Measurements from ENCODE around the gene SNX30.

DNA sequence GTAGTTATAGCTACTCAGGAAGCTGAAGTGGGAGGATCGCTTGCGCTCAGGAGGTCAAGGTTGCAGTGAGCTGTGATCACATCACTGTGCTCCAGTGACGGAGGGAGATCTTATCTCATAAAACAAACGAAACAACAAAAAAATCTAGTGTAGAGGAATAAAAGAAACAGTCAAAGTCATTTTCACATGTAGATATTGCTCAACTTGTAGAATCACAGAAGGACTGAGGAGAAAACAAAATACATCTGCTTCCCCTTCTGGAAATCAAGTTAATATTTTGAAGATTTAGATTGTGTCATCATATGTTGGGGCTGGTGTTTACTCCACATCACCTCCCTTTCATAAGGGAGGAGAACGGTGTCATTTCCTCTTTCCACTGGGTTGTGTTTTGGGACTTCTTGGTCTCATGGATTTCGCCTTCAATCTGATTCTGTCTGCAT lies 148.3 kb downstream of the SNX30 start:
- TF ChIP-seq POLR2AphosphoS5 (IDR thresholded peaks at IDR 0.05) = no peak
- TF ChIP-seq, protein P1, sequence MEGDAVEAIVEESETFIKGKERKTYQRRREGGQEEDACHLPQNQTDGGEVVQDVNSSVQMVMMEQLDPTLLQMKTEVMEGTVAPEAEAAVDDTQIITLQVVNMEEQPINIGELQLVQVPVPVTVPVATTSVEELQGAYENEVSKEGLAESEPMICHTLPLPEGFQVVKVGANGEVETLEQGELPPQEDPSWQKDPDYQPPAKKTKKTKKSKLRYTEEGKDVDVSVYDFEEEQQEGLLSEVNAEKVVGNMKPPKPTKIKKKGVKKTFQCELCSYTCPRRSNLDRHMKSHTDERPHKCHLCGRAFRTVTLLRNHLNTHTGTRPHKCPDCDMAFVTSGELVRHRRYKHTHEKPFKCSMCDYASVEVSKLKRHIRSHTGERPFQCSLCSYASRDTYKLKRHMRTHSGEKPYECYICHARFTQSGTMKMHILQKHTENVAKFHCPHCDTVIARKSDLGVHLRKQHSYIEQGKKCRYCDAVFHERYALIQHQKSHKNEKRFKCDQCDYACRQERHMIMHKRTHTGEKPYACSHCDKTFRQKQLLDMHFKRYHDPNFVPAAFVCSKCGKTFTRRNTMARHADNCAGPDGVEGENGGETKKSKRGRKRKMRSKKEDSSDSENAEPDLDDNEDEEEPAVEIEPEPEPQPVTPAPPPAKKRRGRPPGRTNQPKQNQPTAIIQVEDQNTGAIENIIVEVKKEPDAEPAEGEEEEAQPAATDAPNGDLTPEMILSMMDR (IDR thresholded peaks at IDR 0.05) = no peak
- TF ChIP-seq EP300 (IDR thresholded peaks at IDR 0.05) = no peak
- no peak for TF ChIP-seq POLR2A (IDR thresholded peaks at IDR 0.05)

All from sigmoid colon (tissue), 4 donors.